Progenitor cell of endocrine pancreas (in vitro differentiated cells): ENCODE measurements around the gene TCF3. TPM values are rescaled to one million over a fixed set of nuclear protein-coding genes. Genes with fewer than 3 reads are reported as not detected.
"Not testable (repeated sequence)": the region's sequence is repeated elsewhere in the genome, so short reads cannot be mapped to it uniquely, and the experiment has no call there.

Source experiments
- DNase-seq: peaks from one replicate; pipeline ENCODE4 v3.0.0; 2021; ENCODE audit warnings: low spot score; ENCODE audit not compliant: unreplicated experiment
- H3K27ac Mint-ChIP-seq: 2 replicates; pipeline ENCODE4 v1.8.0; 2021; ENCODE audit warnings: mild to moderate bottlenecking, moderate library complexity, mixed read lengths
- H3K27me3 Mint-ChIP-seq: 2 replicates; pipeline ENCODE4 v1.8.0; 2021; ENCODE audit warnings: mixed read lengths
- H3K36me3 Mint-ChIP-seq: 2 replicates; pipeline ENCODE4 v1.8.0; 2022; ENCODE audit warnings: mixed read lengths; ENCODE audit not compliant: insufficient read depth
- H3K4me1 Mint-ChIP-seq: 2 replicates; pipeline ENCODE4 v1.8.0; 2021; ENCODE audit warnings: low read depth, mixed read lengths
- H3K4me3 Mint-ChIP-seq: 2 replicates; pipeline ENCODE4 v1.8.0; 2021; ENCODE audit warnings: low read depth, mild to moderate bottlenecking, moderate library complexity, mixed read lengths
- H3K9me3 Mint-ChIP-seq: 2 replicates; pipeline ENCODE4 v1.8.0; 2021; ENCODE audit warnings: low read depth, mixed read lengths
- CTCF ChIP-seq: fragments of 200-600 bp; sonication (generic); IDR thresholded peaks from one replicate; pipeline ENCODE4 v1.5.0; 2021; ENCODE audit warnings: antibody characterized with exemption, mild to moderate bottlenecking; ENCODE audit not compliant: unreplicated experiment
- total RNA-seq: library from RNA; stranded (reverse); gene quantifications from 2 replicates; pipeline ENCODE4 v1.2.1, GENCODE V29; 2021

The TCF3 gene
- total RNA-seq, 1 donor from 2014 or later: 318 TPM

GRCh38 chr19:1668486-1669270 lies 16.3 kb upstream of the TCF3 start:
- DNase-seq: peak; percentile 9
- peaks cover 15% of the 10 kb centered on the region for H3K4me1 Mint-ChIP-seq
- H3K4me3 Mint-ChIP-seq: no peak overlapping the region
- no peaks in the 10 kb centered on the region for H3K9me3 Mint-ChIP-seq
- H3K27me3 Mint-ChIP-seq: peaks cover 37% of the 10 kb centered on the region
- H3K27ac Mint-ChIP-seq: no peak overlapping the region
- H3K36me3 Mint-ChIP-seq: no peaks in the 10 kb centered on the region
- TF ChIP-seq CTCF: no peak

GRCh38 chr19:1668048-1668485 lies 15.7 kb upstream of the TCF3 start:
- no peak for TF ChIP-seq CTCF
- Mint-ChIP-seq H3K27ac (no peak overlapping the region), H3K27me3 (peaks cover 37% of the 10 kb centered on the region), H3K4me3 (no peak overlapping the region), H3K4me1 (peaks cover 12% of the 10 kb centered on the region), H3K36me3 (no peaks in the 10 kb centered on the region), H3K9me3 (no peaks in the 10 kb centered on the region)
- DNase-seq: no peak

GRCh38 chr19:1665565-1666047 lies 13.2 kb upstream of the TCF3 start:
- Mint-ChIP-seq H3K4me3 (no peak overlapping the region), H3K27me3 (peaks cover 25% of the 10 kb centered on the region), H3K36me3 (no peaks in the 10 kb centered on the region), H3K9me3 (no peaks in the 10 kb centered on the region), H3K27ac (peak overlapping the region; percentile 76), H3K4me1 (peaks cover 12% of the 10 kb centered on the region)
- TF ChIP-seq CTCF: no peak
- DNase-seq: no peak

- no peaks in the 10 kb centered on the region for H3K9me3 Mint-ChIP-seq
- TF ChIP-seq CTCF: no peak
- no peak for DNase-seq
- no peaks in the 10 kb centered on the region for H3K36me3 Mint-ChIP-seq
- peaks cover 12% of the 10 kb centered on the region for H3K4me1 Mint-ChIP-seq
- H3K27ac Mint-ChIP-seq: no peak overlapping the region
- no peak overlapping the region for H3K4me3 Mint-ChIP-seq
- H3K27me3 Mint-ChIP-seq: peaks cover 13% of the 10 kb centered on the region
Observed at GRCh38 chr19:1663852-1664251, 11.4 kb upstream of the TCF3 start.

- H3K9me3 Mint-ChIP-seq, H3K4me3 Mint-ChIP-seq, DNase-seq, H3K4me1 Mint-ChIP-seq, H3K36me3 Mint-ChIP-seq, H3K27me3 Mint-ChIP-seq, H3K27ac Mint-ChIP-seq: not testable (repeated sequence)
Observed at GRCh38 chr19:1663227-1663626, 10.8 kb upstream of the TCF3 start.

- DNase-seq: no peak
- no peak overlapping the region for H3K4me3 Mint-ChIP-seq
- H3K36me3 Mint-ChIP-seq: no peaks in the 10 kb centered on the region
- no peaks in the 10 kb centered on the region for H3K9me3 Mint-ChIP-seq
- no peak for TF ChIP-seq CTCF
- H3K4me1 Mint-ChIP-seq: peaks cover 6% of the 10 kb centered on the region
- H3K27me3 Mint-ChIP-seq: peaks cover under 1% of the 10 kb centered on the region
- H3K27ac Mint-ChIP-seq: no peak overlapping the region
Observed at GRCh38 chr19:1661995-1662394, 9.6 kb upstream of the TCF3 start.
